ENCODE measurements around the gene CASKIN2. TPM values are rescaled to one million over a fixed set of nuclear protein-coding genes. Genes with fewer than 3 reads are reported as not detected.
"Not testable (repeated sequence)": the region's sequence is repeated elsewhere in the genome, so short reads cannot be mapped to it uniquely, and the experiment has no call there.

The CASKIN2 gene
- total RNA-seq, 1 donor from 2014 or later: 0.77 TPM

DNA sequence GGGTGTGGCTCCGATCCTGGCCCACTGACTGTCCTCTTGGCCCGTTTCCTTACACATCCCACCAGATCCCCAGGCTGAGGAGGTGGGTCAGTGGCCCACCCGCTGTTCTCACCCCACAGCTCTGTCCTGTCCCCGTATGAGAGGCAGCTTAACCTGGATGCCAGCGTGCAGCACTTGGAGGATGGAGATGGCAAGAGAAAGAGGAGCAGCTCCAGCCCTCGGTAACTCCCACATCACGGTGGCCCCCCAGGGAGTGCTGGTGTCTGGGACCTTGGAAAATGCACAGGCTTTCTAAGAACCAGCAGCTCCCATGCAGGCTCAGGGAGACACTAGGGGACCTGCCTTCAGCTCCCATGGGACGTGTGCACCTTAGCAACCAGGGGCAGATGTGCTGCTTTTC is 6.0 kb upstream of the CASKIN2 start:
- intact Hi-C loops (cut with micrococcal nuclease): no loop called here

DNA sequence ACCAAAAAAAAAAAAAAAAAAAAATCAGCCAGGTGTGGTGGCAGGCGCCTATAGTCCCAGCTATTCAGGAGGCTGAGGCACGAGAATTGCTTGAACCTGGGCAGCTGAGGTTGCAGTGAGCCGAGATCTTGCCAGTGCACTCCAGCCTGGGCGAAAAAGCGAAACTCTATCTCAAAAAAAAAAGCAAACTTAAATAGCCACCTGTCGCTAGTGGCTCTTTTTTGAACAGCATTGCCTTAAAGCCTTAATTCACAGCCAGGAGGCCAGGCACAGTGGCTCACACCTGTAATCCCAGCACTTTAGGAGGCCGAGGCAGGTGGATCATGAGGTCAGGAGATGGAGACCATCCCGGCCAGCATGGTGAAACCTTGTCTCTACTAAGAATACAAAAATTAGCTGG is 5.1 kb upstream of the CASKIN2 start:
- intact Hi-C loops (cut with micrococcal nuclease): not testable (repeated sequence)

DNA sequence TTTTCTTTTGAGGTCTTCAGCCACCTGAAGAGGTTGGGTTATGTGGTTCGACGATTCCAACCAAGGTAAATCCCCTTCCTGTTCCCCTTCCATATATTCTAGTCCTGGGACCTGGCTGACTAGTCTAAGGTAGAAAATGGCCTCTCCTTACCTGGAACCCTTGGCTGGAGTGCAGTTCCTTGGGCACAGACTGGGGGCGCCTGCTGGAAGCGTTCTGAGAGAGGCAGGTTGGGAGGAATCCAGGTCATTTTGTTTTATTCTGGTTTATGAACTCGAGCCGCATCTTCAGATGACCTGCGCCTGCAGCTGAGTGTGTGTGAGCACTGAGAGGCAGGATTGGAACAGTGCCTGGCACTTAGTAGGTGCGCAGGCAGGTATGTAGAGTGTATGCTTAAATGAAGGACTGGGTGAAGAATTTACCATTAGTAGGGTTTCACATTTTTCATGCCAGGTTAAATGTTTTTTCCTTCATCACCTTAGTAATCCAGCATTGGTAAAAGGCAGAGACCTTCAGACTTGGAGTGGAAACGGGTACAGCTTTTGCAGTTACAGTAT is 3.7 kb upstream of the CASKIN2 start:
- intact Hi-C loops (cut with micrococcal nuclease): loop anchor here (5.0 kb wide), 1 partner anchor 257 kb away; the partner anchor contains the start of genes GGA3 and MRPS7

DNA sequence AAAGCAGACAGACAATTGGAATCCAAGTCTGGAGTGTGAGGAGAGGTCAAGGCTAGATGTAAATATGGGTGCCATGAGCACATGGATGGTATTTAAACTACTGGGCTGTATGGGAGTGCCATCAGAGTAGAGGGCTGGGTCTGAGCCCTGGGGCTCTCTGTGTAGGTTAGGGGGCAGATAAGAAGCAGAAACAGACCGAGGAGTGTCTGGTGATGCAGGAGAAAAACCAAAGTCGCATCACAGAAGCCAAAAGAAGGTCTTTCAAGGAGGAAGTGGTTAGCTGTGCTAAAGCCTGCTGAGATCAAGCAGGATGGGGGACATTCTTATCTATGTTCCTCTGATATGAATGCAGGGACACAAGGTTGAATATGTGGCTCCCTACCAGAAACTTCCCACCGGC is 2.9 kb upstream of the CASKIN2 start:
- intact Hi-C loops (cut with micrococcal nuclease): loop anchor here (5.0 kb wide), 1 partner anchor 256 kb away; the partner anchor contains the start of genes GGA3 and MRPS7

DNA sequence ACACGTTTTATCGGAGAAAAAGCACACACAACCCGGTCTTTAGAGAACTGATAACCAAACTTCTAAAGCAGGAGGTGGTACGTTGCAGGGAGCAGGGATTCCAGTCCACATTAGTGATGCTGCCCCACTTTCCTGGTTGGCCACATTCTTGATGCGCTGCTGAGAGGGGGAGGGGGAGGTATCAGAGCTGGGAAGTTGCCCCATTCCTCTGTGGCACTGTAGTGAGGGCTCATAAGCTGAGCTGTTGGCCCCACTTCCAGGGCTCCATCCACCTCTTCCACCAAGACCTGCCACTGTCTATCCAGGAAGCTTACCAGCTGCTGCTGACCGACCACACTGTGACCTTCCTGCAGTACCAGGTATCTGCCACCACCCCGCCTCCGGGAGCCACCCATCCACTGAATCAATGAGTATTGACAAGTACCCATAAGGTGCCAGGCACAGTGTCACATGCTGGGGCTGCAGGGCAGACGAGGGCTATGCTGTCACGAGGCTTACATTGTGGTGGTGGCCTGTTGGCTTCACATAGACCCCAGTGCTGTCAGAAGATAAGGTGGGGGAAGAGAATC is 2.0 kb upstream of the CASKIN2 start:
- intact Hi-C loops (cut with micrococcal nuclease): loop anchor here (2.0 to 5.0 kb wide), 2 partner anchors 113 to 255 kb away; partner anchors contain the start of genes GGA3, GRB2 and MRPS7

DNA sequence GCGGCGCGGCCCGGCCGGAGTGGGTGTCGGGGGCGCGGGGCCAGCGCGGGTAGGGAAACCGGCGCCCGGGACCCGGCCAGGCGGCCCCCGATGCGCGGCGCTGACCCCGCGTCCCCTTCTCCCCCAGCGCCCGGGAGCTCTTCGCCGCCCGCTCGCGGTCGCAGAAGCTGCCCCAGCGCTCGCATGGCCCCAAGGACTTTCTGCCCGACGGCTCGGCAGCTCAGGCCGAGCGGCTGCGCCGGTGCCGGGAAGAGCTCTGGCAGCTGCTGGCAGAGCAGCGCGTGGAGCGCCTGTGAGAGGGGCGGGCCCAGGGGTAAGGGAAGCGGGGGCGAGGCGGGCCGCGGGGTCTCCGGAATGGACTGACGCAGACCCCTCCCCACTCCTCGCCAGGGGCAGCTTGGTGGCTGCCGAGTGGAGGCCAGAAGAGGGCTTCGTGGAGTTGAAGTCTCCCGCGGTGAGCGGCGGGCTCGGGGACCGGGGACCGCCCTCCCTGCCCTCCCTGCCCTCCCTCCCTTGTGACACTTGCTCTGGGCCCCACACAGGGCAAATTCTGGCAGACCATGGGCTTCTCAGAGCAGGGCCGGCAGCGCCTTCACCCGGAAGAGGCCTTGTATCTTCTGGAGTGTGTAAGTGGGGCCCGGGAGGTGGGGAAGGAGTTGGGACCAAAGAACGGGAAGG is 1.4 kb upstream of the CASKIN2 start:
- intact Hi-C loops (cut with micrococcal nuclease): loop anchor here (1.0 to 5.0 kb wide), 7 partner anchors 9 to 254 kb away; partner anchors contain the start of genes GGA3, GRB2, LLGL2 and MRPS7

DNA sequence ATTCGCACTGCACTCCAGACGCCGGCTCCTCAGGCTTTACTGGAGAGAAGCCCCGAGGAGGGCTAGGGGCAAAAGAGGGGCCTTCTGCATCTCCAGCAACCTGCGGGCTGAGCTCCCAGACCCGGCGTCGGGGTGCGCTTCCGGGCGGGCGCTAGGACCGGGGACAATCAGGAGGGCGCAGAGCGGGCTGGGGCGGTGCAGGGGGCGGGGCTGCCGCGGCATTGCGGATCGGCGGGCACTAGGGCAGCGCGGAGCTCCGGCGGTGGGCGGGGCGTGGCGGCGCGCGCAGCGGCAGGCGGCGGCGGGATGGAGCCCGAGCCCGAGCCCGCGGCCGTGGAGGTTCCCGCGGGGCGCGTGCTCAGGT is 900 bp upstream of the CASKIN2 start, which contains the start of gene TSEN54:
TSS of gene TSEN54 (plus strand) at position 274 of the 364 bp plus-strand sequence. CDS start at position 307, 33 bp downstream.
- intact Hi-C loops (cut with micrococcal nuclease): loop anchor here (1.0 to 5.0 kb wide), 7 partner anchors 9 to 254 kb away; partner anchors contain the start of genes GGA3, GRB2, LLGL2 and MRPS7

DNA sequence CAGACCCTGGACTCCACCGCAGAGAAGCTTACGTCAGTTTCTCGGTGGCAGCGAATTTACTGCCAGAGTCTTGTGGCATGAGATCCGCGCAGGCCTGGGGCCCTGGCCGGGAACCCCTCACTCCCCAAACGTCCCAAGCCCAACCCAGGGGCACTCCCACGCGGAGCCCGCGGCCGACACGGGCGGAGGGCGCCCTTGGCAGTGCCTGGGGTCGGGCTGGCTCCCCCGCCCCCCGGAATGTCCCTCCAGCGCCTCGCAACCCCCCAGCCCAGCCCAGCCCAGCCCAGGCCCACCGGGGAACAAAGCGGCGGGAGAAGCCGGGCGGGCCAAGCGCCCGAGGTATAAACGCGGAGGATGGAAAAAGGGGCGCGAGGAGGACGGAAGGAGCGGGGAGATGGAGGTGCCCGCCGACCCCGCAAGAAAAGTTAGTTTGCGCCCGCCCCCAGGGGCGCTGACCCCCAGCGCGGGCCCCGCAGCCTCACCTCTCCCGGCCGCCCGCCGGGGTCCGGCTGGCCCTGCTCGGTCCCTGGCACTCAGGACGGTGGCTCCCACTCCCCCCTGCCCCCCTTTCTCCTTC is 330 bp downstream of the CASKIN2 start:
- intact Hi-C loops (cut with micrococcal nuclease): loop anchor here (5.0 kb wide), 1 partner anchor 253 kb away; the partner anchor contains the start of genes GGA3 and MRPS7

DNA sequence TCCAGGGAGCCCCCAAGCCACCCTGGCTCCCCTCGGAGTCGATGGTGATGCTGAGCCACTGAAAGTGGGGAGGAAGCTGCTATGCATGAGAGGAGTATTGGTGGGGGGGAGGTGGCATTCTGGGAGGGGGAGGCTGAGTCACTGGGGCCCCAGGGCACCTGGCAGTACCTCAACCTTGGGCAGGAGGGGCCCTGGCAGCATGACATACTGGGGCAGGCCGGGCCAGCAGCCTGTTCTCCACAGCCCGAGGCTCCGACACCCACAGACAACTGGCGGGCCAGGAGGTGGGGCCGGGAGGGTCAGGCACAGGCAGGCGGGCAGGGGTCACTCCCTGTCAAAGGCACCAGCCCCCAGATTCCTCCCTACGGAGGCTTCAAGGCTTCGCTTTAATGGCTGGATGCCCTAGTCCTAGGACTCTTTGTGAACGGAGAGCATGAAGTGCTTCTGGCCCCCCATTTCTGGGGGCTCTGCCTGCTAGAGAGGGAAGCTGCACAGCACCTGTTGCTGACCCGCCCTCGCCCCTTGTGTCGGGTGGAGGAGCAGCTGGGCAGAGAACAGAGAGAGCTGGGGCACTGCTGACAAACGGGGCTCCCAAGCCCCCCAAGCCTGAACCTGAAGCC is 928 bp downstream of the CASKIN2 start:
- intact Hi-C loops (cut with micrococcal nuclease): no loop called here

DNA sequence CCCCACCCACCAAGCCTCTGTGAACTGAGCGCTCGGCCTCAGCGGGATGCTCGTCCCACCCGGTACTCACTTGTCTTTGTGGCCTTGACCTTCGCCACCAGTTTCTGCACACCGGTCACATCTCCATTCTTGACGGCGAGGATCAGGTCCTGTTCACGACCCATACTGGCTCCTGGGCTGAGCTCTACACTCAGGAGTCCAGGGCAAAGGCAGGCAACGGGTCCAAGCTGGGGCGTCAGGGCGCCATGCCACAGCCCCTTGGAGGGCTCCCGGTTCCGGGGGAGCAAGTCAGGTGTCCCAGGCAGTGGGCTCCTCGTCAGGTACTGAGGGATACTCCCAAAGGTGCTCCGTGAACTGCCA is 1.7 kb downstream of the CASKIN2 start:
- intact Hi-C loops (cut with micrococcal nuclease): no loop called here

DNA sequence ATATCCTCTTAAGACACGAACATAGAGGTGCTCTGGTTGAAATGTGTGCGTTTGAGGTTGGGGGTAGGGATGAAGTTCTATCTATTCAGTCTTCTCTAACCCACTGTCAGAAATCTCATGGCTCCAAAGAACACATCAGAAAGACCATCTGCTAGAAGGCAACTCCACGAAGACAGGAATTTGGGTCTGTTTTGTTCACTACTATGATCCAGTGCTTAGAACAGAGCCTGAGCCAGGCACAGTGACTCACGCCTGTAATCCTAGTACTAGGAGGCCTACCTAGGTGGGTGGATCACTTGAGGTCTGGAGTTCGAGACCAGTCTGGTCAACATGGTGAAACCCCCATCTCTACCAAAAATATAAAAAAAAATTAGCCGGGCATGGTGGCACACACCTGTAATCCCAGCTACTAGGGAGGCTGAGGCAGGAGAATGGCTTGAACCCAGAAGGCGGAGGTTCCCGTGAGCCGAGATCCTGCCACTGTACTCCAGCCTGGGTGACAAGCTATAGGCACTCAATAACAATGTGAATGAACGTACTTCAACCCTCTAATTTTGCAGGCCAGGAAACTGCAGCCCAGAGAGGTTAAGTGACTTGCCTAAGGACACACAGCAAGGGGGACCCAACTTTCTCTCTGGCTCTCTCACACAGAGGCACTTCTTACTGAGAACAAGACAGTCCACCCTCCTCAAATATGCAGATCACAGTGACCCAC is 2.3 kb downstream of the CASKIN2 start:
- intact Hi-C loops (cut with micrococcal nuclease): no loop called here

DNA sequence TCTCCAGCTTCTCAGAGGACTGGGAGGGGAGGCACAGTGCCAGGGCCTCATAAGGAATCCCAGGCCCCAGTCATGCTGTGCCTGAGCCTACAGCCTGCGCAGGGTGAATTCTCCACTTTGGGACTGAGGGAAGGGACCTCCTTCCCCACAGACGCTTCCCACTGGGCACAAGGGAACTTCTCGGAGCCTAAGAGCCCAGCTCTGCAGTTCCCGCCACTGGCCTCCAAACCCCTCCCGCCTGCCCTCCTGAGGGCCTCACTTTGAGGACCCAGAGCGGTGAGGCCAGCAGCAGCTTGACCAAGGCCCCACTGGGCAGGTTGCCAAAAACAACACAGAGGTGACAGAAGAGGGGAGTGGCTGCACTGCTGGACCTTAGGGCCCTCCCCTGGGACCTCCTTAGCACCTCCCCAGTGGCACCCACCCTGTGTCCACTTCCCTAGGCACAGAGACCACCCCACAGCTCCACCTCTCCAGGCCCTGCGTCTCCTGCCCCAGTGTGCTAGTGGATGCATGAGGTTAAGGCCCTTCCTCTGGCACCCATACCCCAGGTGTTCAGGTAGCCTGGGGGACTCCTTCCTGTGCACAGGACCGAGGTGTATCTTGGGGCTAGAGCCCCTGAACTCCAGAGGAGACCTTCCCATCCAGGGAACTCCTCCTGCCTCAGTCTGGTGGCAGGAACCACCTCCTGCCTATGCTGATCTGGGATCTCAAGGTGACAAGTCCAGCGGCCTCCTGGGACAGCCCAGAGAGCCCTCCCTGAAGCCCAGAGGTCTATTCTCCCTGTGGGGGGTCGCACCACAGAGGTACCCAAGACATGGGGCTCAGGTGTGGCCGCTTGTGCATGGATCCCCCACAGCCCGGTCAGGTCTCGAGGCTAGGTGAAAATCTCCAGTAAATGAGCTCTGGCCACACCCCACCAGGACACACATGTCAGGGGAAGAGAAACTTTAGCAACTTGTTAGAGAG is 3.4 kb downstream of the CASKIN2 start:
- intact Hi-C loops (cut with micrococcal nuclease): no loop called here

DNA sequence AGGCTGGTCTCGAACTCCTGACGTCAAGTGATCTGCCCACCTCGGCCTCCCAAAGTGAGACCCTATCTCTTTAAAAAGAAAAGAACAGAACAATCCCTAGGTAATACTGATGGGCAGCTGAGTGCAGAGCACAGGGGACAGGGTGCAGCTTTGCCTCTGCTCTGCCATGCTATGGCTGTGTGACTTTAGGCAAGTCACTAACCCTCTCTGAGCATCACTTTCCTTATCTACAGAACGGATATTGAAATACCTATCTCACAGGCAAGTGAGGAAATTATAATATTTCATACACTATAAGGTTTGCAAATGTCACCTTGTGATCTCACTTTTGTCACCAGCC is 4.1 kb downstream of the CASKIN2 start:
- intact Hi-C loops (cut with micrococcal nuclease): no loop called here

DNA sequence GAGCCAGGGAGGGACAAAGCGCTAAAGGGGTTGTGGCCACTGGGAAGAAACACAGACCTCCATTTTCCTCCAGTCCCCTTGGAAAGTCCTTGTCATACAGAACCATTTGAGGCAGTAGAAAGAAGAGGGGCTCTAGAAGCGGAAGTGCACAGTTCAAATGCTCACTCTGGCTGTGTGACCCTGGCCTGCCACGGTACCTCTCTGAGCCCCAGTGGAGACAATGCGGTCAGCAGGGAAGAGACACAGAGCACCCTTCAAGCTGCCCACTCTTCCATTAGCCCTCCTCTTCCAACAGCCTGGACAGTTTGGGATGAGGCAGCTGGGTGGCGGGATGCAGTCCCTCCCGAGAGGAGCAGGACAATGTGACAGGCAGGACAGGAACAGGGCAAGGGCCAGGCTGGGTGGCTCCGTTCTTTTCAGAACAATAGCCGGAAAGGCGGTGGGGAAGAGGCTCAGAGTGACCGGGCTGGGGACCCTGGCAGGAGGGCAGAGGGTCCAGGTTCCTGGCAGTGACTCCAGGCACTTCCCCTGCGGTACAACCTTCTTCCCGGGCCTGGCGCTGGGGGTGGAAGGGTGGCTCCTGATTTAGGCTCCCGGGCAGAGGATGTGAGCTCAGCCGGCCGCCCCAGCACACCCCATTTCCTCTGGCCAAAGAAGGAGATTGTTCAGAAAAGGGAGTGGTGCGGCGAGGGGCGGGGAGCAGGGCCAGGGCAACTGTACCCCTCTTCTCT is 5.6 kb downstream of the CASKIN2 start:
- intact Hi-C loops (cut with micrococcal nuclease): no loop called here

DNA sequence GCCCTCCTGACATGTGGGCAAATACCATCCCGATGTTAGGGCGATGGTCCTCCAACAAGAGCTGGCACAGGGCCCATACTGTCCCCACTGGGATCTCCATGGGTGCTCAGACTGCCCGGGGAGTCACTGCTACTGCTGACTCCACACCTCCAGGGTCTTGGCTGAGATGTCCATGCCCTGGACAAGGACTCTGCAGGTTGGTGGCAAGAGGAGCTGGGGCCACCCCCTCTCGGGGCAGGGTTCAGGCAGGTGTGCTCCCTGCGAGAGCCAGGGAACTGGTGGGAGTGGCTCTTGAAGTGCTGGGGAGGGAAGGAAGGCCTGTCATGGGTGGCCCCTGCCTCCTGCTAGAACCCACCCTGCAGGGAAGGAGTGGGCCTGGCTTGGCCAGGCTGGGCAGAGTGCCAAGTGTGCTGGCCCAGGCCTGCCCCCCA is 6.4 kb downstream of the CASKIN2 start:
- intact Hi-C loops (cut with micrococcal nuclease): no loop called here

DNA sequence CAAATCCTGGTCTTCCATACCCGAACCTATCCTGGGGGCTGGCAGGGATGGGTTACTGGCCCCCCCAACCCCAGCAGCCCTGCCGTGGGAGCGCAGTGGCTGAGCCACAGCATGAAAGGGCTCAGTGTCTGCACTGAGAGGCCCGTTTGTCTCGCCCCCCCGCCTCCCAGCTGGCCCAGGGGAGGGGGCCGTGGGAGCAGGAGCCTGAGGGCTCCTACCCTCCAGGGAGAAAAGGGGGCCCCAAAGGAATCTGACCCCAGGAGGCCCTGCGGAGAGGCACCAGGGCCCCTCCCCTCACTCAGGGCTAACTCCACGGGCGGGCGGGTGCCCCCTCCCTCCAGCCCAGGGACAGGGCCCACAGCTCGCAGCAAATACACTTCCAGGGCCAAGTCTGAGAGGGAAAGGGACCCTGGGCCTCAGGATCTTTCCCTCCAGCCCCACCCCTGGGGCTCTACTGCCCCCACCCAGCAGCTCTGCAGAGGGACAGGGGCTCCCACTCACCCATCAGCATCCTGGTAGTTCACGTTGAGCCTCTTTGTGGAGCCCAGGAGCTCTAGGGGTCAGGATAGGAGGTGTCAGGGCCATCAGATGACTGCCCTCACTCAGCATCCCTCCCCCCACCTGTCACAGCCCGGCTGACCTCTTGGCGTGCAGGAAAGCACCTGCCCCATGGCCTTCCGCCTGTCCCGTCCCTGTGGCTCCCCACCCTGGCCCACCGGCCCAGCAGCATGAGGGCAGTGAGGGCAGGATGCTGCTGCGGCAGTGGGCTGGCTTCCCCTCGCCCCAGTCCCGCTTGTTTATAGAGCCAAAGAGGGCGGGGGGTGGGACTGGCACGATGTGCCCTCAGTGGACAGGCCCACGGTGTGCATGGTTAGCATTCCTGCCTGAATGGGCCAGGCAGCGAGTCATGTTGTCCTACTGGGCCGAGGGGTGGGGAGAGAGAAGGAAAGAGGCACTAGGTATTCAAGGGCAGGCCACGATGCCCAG is 7.3 kb downstream of the CASKIN2 start:
- intact Hi-C loops (cut with micrococcal nuclease): no loop called here

DNA sequence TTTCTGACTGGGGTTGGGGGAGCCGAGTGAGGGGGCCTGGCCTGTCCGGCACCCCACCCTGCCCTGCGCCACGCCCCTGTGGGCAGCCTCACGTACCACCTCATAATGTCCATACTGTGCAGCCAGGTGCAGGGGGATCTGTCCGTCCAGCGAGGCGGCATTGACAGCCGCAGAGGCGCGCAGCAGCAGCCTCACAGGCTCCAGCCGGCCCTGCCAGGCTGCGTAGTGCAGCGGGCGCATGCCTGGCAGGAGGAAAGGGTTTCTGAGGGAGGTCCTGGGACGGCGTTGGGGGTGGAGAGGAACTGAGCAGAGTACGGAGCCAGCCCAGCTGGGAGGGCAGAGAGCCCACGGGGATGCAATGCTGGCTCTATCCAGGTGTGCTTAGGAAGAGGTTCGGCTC is 8.4 kb downstream of the CASKIN2 start:
- intact Hi-C loops (cut with micrococcal nuclease): no loop called here

DNA sequence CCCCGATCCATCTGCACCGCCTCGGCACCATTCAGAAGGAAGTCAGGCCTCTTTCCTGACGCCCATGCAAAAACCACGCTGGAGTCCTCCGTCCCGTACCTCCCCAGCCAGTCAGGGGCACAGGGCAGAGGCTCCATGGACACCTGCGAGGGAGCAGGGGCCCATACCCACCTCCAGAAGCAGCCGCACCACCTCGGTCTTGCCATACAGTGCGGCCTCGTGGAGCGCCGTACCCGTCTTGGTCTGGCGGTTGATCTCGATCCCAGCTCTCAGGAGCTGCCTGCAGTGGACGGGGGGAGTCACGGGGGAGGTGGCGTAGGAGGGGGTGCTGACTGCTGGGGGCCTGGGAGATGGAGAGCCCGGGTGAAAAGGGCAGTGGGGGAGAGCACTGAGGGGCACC is 9.2 kb downstream of the CASKIN2 start:
- intact Hi-C loops (cut with micrococcal nuclease): no loop called here

All from T-helper 2 cell treated with Interferon-gamma antibody and Interleukin-4, amounts not matched to agents 100 ng/mL and 5 ng/mL, for 36 hours (primary cell).